MM.1S (cell line): Measurements from ENCODE around the gene TESK2.
A peak's percentile ranks its signal among the peaks of the same experiment; 100 is the strongest.

Source experiments
- DNase-seq: peaks from one replicate; pipeline ENCODE4 v3.0.0-alpha.2; 2015
- H2AFZ ChIP-seq: fragments of 300-600 bp; sonication (generic); 2 replicates; pipeline ENCODE4 v1.6.0; 2016; ENCODE audit warnings: antibody characterized with exemption, low read length
- H3F3A ChIP-seq: fragments of 300-600 bp; sonication (generic); 2 replicates; pipeline ENCODE4 v1.6.1; 2016; ENCODE audit warnings: mild to moderate bottlenecking, antibody characterized with exemption, low read length, moderate library complexity, mixed read lengths; ENCODE audit not compliant: insufficient read depth
- H3K27ac ChIP-seq: fragments of 300-600 bp; sonication (generic); 2 replicates; pipeline ENCODE4 v1.5.1; 2016; ENCODE audit warnings: mild to moderate bottlenecking, low read length
- H3K27me3 ChIP-seq: fragments of 300-600 bp; sonication (generic); replicated peaks from 2 replicates; pipeline ENCODE4 v1.6.0; 2016; ENCODE audit warnings: low read length; ENCODE audit not compliant: insufficient read depth
- H3K36me3 ChIP-seq: fragments of 300-600 bp; sonication (generic); replicated peaks from 2 replicates; pipeline ENCODE4 v1.6.1; 2016; ENCODE audit warnings: mild to moderate bottlenecking, low read length, mixed read lengths; ENCODE audit not compliant: insufficient read depth
- H3K4me1 ChIP-seq: fragments of 300-600 bp; sonication (generic); 2 replicates; pipeline ENCODE4 v1.6.1; 2016; ENCODE audit warnings: low read length, mixed read lengths
- H3K4me2 ChIP-seq: fragments of 300-600 bp; sonication (generic); 2 replicates; pipeline ENCODE4 v1.6.0; 2016; ENCODE audit warnings: low read depth, low read length
- H3K4me3 ChIP-seq: fragments of 300-600 bp; sonication (generic); 2 replicates; pipeline ENCODE4 v1.5.1; 2016; ENCODE audit warnings: low read length, mixed read lengths
- H3K79me2 ChIP-seq: fragments of 300-600 bp; sonication (generic); 2 replicates; pipeline ENCODE4 v1.6.1; 2016; ENCODE audit warnings: mixed run types, low read length, mixed read lengths
- H3K9ac ChIP-seq: fragments of 300-600 bp; sonication (generic); 2 replicates; pipeline ENCODE4 v1.6.1; 2016; ENCODE audit warnings: low read length, mixed read lengths
- H3K9me2 ChIP-seq: fragments of 300-600 bp; sonication (generic); replicated peaks from 2 replicates; pipeline ENCODE4 v1.6.1; 2016; ENCODE audit warnings: mild to moderate bottlenecking, low read length, mixed read lengths; ENCODE audit not compliant: insufficient read depth
- H3K9me3 ChIP-seq: fragments of 300-600 bp; sonication (generic); replicated peaks from 2 replicates; pipeline ENCODE4 v1.6.1; 2016; ENCODE audit warnings: mild to moderate bottlenecking, low read length, mixed read lengths; ENCODE audit not compliant: insufficient read depth
- H4K20me1 ChIP-seq: fragments of 300-600 bp; sonication (generic); 2 replicates; pipeline ENCODE4 v1.6.1; 2016; ENCODE audit warnings: mild to moderate bottlenecking, low read length, moderate library complexity, mixed read lengths; ENCODE audit not compliant: insufficient read depth
- EZH2 ChIP-seq: fragments of 300-600 bp; sonication (generic); optimal IDR thresholded peaks from 2 replicates; pipeline ENCODE3; 2017; ENCODE audit warnings: low read depth, mild to moderate bottlenecking, antibody characterized with exemption, low read length, mixed read lengths
- EZH2phosphoT487 ChIP-seq: fragments of 300-600 bp; sonication (generic); IDR thresholded peaks from 2 replicates; pipeline ENCODE4 v1.6.1; 2018; ENCODE audit warnings: antibody characterized with exemption, low read length
- TF ChIP-seq, protein P1 (sequence below): fragments of 300-600 bp; sonication (generic); IDR thresholded peaks from 2 replicates; pipeline ENCODE4 v1.5.1; 2016; ENCODE audit warnings: antibody characterized with exemption, low read length, mixed read lengths

TESK2 gene

DNA sequence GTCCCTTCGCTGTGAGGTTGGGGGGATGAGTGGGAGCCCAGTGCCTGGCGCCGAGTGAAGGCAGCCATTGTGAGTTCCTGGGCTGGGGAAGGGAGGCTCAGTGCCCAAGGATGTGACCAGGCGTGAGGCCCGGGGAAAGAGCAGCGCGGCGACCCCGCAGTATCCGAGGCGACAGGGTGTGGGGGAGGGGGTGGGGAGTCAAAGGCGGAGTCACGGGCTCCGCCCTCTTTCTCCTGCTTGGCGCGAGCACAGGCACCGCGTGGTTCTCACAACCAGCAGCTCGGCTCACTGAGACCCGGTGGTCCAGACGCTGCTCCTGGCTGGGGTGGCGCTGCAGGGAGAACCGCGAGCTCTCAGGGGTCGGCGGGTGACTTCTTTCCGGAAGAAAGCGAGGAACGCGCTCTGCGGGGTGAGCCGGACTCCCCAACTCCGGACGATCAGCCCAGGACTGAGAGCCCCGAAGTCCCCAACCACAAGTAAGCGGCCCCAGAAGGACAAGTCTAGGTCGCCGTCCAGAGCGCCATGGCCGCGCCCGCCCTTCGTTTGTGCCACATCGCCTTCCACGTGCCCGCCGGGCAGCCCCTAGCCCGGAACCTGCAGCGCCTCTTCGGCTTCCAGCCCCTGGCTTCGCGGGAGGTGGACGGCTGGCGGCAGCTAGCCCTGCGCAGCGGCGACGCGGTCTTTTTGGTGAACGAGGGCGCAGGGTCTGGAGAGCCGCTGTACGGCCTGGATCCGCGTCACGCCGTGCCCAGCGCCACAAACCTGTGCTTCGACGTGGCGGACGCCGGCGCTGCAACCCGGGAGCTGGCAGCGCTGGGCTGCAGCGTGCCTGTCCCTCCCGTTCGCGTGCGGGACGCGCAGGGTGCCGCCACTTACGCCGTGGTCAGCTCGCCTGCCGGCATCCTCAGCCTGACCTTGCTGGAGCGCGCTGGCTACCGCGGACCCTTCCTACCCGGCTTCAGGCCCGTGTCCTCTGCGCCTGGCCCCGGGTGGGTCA is 164.0 kb downstream of the TESK2 start, which contains the start of gene HPDL:
Gene HPDL (plus strand): TSS at position 269 of the 997 bp plus-strand sequence. CDS start 254 bp downstream, at position 523.
- peak within 1 kb of the TSS; percentile 69 for H3K4me3 ChIP-seq
- H3K9ac ChIP-seq = peak within 1 kb of the TSS; percentile 70
- H3K27ac ChIP-seq = no peak within 1 kb of the TSS

GRCh38 chr1:45325851-45326506 is 165.0 kb downstream of the TESK2 start:
- Histone ChIP-seq H3K9me3 (no peaks in the 10 kb centered on the region), H3F3A (no peaks in the 10 kb centered on the region), H3K4me3 (peak overlapping the region; percentile 69), H3K27me3 (no peaks in the 10 kb centered on the region), H2AFZ (peak overlapping the region; percentile 97), H3K4me2 (peak overlapping the region; percentile 100; the same call in 1 of the 2 replicates), H3K27ac (no peak overlapping the region), H3K9ac (no peak overlapping the region; the same call in 1 of the 2 replicates), H3K4me1 (peaks cover 16% of the 10 kb centered on the region), H3K36me3 (no peaks in the 10 kb centered on the region), H4K20me1 (no peaks in the 10 kb centered on the region), H3K79me2 (no peaks in the 10 kb centered on the region; the same call in 1 of the 2 replicates), H3K9me2 (no peaks in the 10 kb centered on the region)
- TF ChIP-seq EZH2 (no peak), EZH2phosphoT487 (no peak)
- TF ChIP-seq, protein P1, sequence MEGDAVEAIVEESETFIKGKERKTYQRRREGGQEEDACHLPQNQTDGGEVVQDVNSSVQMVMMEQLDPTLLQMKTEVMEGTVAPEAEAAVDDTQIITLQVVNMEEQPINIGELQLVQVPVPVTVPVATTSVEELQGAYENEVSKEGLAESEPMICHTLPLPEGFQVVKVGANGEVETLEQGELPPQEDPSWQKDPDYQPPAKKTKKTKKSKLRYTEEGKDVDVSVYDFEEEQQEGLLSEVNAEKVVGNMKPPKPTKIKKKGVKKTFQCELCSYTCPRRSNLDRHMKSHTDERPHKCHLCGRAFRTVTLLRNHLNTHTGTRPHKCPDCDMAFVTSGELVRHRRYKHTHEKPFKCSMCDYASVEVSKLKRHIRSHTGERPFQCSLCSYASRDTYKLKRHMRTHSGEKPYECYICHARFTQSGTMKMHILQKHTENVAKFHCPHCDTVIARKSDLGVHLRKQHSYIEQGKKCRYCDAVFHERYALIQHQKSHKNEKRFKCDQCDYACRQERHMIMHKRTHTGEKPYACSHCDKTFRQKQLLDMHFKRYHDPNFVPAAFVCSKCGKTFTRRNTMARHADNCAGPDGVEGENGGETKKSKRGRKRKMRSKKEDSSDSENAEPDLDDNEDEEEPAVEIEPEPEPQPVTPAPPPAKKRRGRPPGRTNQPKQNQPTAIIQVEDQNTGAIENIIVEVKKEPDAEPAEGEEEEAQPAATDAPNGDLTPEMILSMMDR = no peak
- DNase-seq = no peak

More for the DNA sequence above, 164.0 kb downstream of the TESK2 start, which contains the start of gene HPDL:
- peak within 1 kb of the TSS; percentile 97 for H2AFZ ChIP-seq
- H3K4me2 ChIP-seq = peak within 1 kb of the TSS; percentile 100
- no peaks in the 10 kb centered on the region for H4K20me1 ChIP-seq
- no peaks in the 10 kb centered on the region for H3K9me2 ChIP-seq
- DNase-seq = peak; percentile 66
- no peaks in the 10 kb centered on the region for H3F3A ChIP-seq
- peaks cover 13% of the 10 kb centered on the region for H3K4me1 ChIP-seq
- H3K9me3 ChIP-seq = no peaks in the 10 kb centered on the region
- H3K79me2 ChIP-seq = no peaks in the 10 kb centered on the region; the same call in 1 of the 2 replicates
- no peaks in the 10 kb centered on the region for H3K36me3 ChIP-seq
- H3K27me3 ChIP-seq = no peaks in the 10 kb centered on the region
- TF ChIP-seq EZH2phosphoT487 = no peak
- no peak for TF ChIP-seq EZH2

DNA sequence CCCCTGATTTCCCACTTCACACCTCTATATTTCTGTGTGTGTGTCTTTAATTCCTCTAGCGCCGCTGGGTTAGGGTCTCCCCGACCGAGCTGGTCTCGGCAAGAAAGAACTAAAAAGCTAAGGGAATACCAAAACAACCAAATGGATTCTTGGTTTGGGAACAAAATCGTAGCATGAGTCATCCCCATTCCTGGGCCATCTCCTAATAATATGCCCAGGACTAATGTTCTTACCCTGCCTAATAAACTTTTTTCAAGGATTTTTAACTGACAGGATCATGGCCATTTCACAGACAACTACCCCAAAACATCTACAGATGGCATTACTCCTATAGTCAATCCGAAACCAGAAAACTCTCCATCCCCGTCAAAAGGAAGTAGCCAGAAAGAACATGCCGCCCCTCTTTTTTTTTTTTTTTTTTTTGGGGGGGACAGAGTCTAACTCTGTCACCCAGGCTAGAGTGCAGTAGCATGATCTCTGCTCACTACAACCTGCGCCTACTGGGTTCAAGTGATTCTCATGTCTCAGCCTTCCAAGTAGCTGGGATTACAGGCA is 168.4 kb downstream of the TESK2 start:
- Histone ChIP-seq H3K9ac (no peak overlapping the region), H3K4me1 (peaks cover 9% of the 10 kb centered on the region), H4K20me1 (no peaks in the 10 kb centered on the region), H3K9me2 (no peaks in the 10 kb centered on the region), H3K27me3 (no peaks in the 10 kb centered on the region), H3K4me3 (no peak overlapping the region), H2AFZ (no peak overlapping the region), H3K36me3 (no peaks in the 10 kb centered on the region), H3K79me2 (no peaks in the 10 kb centered on the region; the same call in 1 of the 2 replicates), H3K9me3 (no peaks in the 10 kb centered on the region), H3K27ac (no peak overlapping the region), H3K4me2 (no peak overlapping the region), H3F3A (no peaks in the 10 kb centered on the region)
- no peak for DNase-seq
- TF ChIP-seq EZH2 = no peak
- no peak for TF ChIP-seq EZH2phosphoT487
- TF ChIP-seq, protein P1 = no peak
